Right kidney (tissue), 1 donor: ENCODE results near the gene SLC44A1.

Source experiments
- DNase-seq: peaks from one replicate; pipeline ENCODE4 v3.0.0-alpha.2; 2016

Gene SLC44A1

DNA sequence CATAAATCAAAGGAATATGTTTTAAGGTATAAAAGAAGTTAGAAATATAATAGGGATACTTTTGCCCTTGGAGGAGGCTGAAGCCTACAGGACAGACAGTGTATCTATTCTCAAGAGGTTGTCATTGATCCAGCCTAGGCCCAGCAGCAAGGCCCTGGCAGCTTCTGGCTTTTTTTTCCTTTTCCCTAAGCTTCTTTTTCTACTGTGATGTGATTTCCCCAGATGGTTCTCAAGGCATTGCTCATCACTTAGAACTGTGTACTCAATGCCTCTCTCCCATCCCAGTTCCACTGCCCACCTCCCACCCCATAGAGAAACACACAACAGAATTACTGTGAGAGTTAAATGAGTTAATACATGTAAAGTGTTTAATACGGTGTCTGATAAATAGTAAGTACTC lies 88.6 kb downstream of the SLC44A1 start:
- DNase-seq: no peak

DNA sequence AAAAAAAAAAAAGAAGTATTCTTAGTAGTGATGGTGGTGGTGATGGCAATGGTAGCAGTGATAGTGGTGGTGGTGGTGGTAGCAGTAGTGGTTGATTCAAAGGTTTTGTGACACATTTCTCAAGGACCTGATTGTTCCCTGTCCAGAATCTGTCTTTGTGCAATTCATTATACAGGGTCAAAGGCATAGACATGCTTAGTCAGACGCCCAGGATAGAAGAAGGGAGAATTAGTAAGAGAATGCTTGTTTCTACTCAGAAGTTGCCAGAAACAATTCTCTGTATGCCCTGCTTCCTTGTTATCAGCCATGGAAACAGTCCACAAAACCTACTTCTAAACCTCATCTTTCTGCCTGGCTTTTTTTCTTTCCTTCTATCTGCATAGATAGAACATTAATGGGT lies 89.4 kb downstream of the SLC44A1 start:
- no peak for DNase-seq

DNA sequence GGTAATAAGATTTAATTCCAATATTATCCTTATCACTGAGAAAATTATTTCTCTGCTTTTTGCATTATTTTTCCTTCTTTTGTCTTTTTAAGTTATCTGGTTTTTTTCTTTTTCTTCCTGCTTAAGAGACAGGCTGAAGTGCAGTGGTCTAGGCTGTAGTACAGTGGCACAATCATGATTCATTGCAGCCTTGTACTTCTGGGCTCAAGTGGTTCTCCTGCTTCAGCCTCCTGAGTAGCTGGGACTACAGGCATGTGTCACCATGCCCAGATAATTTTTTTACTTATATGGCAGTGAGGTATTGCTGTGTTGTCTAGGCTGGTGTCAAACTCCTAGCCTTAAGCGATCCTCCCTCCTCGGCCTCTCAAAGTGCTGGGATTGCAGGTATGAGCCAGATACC lies 93.9 kb downstream of the SLC44A1 start:
- DNase-seq: no peak

DNA sequence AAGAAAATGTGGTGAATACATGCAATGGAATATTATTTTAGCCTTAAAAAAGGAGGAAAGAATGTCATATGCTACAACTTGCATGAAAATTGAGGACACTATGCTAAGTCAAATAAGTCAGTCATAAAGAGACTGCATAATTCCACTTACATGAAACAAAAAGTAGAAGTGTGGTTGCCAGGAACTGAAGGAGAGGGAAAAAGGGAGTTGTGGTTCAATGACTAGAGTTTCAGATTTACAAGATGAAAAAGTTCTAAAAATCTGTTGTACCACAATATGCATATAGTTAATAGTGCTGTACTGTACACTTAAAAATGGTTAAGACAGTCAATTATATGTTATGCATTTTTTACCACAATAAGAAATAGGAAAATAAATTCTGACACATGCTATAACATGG lies 95.4 kb downstream of the SLC44A1 start:
- DNase-seq: no peak

DNA sequence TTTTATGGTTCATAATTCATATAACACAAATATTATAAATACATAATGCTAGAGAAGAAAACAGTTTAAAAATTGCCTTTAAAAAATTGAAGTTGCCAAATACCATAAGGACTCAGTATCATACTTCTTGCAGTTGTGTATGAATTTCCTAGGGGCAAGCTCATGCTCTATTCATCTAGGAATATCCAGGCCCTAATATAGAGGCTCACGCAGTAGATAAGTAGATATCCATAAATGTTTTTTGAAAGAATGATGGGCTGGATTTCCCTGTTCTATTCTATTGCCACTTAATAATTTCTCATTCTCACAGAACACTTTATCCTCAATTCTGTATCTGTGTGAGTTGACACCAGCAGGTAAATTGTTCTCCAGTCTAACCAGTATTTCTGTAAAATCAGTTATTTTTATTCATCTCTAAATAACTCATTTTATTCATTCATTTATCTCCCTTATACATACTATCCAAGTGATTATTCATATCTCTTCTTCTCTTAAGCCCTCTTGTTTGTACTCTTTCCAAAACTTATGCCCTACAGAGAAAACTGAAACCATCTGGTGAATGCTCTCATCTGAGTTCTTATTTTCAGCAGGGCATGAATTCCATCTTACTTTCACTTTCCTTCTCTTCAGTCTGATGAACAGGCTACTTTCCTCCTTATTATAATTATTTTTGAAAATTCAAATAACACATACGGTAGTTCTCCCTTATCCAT lies 97.1 kb downstream of the SLC44A1 start:
- DNase-seq: no peak

DNA sequence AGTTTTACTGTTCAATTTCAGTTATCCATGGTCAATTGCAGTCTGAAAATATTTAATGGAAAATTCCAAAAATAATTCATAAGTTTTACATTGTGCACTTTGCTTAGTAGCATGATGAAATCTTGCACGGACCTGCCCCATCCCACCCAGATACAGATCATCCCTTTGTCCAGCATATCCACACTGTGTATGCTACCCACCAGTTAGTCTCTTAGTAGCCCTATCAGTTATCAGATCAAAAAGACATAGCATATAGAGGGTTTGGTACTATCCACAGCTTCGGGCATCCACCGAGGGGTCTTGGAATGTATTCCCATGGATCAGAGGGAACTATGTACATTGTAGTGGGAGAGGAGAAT lies 97.7 kb downstream of the SLC44A1 start:
- DNase-seq: no peak

DNA sequence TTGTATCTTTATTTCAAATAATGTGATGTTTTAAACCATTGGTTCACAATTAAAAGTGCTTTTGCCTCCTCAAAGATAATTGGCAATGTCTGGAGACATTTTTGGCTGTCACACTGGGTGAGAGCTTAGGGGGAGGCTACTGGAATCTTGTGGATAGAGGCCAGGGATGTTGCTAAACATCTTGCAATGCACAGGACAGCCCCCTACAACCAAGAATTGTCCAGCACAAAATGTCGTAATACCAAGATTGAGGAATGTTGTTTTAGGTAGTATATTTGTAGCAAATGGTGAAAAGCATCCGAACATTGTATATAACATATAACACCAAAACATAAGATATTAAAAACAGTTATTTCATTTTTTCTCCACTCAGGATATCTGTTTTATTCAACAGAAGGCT lies 99.8 kb downstream of the SLC44A1 start:
- DNase-seq: no peak

DNA sequence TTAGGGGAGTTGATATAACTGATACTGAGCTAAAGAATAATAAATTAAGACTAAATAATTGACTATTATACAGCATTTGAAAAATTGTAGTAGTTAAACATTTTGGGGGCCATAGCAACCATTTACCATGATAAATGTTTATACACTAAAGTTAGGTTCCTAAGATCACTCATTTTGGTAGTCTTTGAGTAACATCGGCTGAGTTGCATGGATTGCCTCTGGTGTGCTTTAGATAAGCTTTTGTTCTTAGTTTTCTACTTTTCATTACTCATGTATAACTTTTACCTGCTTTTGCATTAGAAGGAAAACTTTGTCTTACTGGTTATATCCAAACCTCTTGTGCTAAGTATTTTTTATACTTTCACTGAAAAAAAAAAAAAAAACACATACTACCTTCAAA lies 101.2 kb downstream of the SLC44A1 start:
- DNase-seq: no peak

DNA sequence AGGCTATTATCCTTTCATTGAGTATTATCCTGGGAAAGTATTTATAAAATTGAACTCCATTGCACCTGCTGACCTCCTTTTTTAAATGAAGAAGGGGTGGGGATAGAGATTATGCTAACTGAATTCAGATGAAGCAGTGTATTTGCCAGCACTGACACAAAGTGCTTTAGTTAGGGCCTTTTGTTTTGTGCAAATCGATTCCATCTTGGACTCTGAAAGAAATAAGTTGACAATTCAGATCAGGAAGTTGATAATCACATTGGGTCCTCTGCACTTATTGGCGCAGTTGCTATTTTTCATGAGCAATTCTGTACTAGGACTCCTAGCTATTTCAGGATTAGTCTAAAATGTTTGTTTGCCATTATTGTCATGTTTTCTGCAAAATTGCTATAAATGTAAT lies 101.8 kb downstream of the SLC44A1 start:
- no peak for DNase-seq

DNA sequence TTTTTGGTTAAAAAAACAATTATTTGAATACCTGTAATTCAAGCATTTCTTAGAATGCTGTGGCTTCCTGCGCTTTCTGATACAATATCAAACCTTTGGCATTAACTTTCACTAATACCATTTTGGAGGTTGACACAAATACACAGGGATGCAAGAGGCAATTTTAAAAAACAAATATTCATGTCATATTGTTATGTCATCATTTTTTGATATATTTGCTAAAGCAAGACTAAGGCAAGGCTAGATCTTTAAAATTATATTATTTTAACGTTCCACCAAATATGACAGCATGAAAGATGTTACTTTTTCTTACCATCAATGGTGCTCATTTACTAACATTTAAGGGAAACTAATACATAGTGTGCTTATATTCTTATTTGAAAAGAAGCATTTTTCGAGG lies 110.0 kb downstream of the SLC44A1 start:
- DNase-seq: no peak

DNA sequence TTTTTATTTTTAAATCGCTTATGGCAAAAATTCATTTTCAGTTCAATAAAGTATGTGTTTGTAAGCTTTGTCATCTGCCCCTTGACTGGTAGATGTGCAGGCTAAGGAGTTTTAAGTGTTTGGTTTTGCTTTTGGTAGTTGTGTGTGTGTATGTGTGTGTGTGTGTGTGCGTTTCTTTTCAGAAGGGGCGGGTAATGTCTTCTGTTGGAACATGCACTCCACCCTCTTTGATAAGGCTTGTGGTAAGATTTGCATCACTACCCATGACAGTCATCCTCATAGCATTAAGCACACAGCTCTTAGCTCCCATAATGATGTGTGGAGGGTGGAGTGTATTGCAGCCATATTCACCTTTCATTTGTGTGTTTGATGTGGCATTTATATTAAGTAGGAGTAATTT lies 111.3 kb downstream of the SLC44A1 start:
- no peak for DNase-seq

DNA sequence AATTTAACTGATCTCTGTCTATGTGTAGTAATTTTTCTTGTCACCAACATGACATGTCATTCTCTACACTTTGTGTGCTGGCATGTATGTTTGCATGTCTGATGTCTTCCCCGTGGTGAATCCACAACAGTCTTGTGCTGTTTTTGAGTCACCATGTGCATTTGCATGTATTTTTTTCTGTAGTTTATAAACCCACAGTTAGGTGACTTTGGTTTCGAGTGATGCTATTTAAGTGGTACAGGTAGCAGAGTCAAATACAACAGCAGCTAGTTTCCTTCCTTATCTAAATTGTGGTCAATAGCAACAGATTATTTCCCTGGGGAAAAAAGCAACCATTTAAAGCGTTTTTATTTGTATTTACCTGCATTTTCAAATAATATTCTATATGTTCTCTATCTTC lies 113.5 kb downstream of the SLC44A1 start:
- no peak for DNase-seq

DNA sequence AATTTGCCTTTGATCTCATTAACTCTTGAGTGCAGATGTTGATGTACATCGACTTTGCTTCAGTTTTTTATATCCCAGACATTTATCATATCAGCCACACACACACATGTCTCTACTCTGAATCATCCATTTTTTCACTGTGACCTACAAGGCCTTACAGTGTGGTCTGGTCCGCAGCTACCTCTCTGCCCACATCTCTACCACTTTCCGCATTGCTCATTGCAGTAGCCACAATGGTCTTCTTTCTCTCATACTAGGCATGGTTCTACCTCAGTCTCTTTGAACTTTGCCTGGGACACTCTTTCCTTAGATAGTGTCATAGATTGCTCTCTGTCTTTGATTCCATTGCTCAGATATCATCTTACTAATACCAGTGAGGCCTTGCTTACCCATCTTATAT lies 115.4 kb downstream of the SLC44A1 start:
- no peak for DNase-seq

DNA sequence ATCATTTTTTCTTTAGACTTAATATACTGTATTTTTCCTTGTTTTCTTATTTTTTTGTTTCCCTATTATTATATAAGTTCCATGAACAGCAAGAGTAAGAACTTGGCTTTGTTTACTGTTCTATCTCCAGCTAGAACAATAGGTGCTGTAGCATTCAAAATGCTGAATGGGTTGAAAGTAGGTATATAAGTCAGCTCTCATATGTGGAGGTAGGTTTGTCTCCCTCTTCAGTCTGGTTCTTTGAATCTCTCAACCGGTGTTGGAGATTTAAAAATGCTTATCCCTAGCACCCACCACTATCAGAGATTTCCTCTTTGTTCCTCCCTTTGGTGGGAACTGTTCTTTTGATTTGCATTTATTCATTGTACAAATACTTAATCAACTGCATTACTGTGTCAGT lies 115.9 kb downstream of the SLC44A1 start:
- no peak for DNase-seq

DNA sequence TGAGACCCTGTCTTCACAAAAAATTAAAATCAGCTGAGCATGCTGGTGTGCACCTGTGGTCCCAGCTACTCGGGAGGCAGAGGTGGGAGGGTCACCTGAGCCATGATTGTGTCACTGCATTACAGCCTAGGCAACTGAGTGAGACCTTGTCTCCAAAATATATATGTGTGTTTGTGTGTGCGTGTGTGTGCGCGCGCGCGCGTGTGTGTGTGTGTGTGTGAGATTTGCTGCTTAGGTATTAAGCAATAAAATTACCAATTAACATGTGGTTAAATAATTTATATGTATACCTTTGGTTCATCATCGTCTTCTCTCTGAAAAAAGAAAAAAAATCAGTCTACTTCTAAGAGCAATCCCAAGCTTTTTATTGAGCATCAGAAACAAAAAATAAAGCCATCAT lies 117.4 kb downstream of the SLC44A1 start:
- DNase-seq: no peak

DNA sequence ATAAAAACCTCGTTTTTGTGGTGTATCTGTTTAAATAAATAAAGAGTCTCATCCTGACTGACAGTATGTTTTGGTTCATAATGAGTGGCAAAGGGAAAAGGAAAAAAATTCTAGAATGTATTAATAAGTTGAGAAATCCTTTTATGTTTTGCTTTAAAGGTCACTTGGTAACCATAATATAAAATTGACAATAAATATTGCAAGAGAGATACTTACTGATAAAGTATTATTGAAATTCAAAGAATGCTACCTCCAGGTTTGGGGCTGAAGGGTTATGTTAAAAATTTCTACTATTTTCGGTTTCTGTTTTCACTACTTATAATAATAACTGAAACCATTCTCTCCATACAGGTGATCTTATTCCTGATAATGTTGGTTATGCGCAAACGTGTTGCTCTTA lies 118.0 kb downstream of the SLC44A1 start:
- DNase-seq: no peak

DNA sequence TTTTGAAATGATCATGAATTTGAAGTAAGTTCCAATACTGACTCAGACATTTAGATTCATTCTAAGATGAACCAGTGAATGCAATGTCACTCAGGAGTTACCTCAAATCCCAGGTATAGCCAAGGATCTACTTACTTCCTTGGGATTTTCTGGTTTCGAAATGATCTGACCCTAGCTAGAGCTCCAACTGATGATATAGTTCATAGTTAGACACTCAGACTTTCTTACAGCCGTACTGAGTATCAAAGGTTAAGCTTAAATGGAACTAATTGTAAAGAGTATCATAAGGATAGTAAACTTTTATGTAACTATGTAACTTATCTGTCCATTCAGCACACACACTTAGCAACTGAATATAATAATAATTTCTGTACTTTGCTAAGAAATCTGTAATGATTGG lies 119.4 kb downstream of the SLC44A1 start:
- no peak for DNase-seq

DNA sequence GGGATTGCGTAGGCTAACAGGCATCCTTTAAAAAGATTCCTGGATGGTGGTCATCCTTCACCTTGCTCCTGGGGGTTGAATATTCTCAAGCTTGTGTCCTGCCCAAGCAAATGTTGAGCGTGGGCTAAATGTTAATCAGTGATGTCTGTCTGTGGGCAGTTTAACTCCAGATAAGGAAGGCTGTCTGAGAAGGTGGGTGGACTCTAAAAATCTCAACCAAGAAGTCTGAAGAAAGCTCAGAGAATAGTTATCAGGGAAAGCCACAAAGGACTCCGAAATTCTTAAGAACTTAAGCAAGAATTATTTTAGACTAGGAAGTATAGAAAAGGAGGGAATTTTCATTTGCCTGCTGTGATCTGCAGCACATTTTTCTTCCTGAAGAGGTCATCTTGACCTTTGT lies 125.5 kb downstream of the SLC44A1 start:
- no peak for DNase-seq

DNA sequence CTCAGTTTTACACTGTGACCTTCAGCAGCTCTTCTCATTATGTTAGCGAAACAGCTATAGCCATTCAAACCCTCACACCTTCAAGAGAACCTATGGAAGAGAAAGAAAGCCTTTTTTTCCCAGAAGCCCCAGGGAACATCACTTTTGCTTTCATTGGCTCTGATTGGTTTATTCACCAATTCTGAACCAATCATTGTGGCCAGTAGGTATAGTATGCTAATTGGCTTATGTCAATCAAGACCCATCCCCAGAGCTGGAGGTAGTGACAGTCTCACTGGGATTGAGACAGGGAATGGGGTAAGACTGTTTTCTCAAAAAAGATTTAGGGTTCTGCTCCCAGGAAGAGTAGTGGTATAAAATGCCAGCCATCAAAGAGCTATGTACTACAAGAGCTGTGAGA lies 129.3 kb downstream of the SLC44A1 start:
- no peak for DNase-seq

DNA sequence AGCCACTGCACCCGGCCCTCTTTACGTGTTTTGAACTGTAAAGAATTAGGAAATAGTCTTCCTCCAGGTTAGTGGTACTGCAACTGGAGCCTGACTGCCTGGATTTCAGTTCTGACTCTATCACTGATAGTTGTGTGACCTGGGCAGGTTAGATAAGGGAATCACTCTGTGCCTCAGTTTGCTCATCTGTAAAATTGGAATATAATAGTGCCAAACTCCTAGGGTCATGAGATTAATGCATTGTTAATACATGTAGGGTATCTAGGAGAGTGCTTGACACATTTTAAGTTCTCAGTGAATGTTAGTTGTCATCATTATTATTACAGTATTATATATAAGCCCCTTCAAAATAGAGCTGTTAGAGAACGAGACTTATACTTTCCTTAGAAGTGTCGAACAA lies 130.9 kb downstream of the SLC44A1 start:
- no peak for DNase-seq

DNA sequence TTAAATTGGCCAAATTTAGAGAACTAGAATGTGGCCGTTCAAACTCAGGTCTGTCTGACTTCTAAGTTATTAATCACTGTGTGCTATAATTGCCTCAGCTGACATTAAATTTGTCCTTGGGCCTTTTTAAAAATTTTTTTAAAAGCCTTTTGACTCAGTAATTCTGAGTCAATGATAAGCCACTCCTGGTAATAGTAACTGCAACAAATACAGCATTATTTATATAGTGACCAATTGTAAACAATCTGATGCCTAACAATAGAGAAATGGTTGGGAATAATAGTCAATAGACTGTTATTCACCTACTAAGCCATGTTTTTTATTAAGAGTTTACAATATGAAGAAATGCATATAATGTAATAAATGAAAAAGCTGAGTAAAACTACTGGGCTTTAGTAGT lies 132.4 kb downstream of the SLC44A1 start:
- no peak for DNase-seq

DNA sequence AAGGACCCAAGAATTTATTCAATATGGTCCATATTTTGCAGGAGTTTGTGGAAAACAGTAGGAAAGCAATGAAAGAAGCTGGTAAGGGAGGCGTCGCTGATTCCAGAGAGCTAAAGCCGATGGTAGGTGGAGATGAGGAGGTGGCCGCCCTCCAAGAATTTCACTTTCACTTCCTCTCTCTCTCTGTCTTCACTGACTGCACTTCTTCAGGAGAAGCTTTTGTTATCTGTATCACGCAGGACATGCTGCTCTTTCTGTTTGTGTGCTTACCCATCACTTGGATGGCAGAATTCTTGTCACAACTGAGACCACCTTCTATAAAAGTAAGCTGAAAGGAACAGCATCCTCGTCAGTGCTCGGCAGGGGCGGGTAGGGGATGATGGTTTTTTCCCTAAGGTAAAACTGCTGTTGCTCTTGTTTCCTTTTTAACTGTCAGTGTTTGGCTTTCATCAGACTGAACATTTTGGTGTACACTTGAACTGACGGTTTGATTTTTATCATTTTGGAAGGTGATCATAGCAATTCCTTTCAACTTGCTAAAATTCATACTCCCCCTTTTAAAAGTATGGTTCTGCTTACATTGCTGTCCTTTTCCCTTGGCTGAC lies 141.0 kb downstream of the SLC44A1 start:
- no peak for DNase-seq

DNA sequence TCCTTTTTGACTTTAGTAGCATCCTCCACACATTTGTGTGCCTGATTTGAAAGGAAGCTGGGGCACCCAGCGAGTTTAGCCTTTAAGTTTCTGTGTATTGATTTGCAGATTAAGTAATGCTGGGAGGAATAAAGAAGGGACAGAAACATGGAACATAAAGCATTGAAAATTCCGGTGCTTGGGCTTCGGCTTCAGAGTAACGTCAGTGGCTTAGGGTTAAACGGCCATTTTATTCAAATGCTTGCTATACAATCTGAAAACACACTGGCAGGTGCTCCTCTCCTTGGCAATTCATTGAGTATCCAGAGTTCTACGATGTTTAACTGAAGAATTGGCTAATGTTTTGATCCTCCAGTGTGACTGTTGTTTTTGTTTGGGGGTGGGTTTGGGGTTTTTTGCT lies 145.3 kb downstream of the SLC44A1 start:
- DNase-seq: no peak

DNA sequence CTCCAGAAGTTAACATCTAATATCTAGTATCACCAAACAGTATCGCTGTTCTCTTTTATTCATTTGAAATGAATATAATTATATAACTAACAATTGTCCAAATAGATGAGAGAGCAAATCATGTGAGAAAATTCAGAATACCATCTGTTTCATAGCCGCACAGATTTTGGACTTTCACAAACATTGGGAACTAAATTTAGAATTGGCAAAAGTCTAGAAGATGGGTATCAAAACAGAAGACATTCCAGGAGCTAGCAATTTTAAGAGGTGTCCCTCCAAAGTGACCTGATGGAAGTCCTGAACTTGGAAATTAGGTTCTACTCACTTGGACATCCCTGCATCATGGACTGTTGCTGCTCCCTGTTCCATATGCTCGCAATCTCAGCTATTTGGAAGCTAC lies 146.4 kb downstream of the SLC44A1 start:
- DNase-seq: no peak

DNA sequence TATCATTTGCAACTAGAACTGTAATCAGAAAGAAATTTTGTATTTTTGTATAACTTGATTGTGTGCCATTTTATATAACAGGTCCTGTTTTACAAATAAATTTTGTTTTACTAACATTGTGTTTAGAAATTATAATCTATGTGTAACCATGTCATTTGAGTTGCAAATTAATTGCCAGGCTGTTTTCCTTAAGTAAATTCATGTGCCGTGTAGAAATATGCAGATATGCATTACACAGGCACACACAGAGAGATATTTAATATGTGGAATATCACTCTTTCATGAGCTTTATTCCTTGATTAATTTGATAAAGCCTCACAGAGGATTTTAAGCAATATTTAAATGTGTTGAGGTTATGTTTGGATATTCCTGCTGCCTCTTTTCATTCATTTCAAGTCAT lies 146.8 kb downstream of the SLC44A1 start:
- no peak for DNase-seq
